Measurements from ENCODE around the gene TMEM250.
"Not testable (repeated sequence)": the region's sequence is repeated elsewhere in the genome, so short reads cannot be mapped to it uniquely, and the experiment has no call there.

The TMEM250 gene

DNA sequence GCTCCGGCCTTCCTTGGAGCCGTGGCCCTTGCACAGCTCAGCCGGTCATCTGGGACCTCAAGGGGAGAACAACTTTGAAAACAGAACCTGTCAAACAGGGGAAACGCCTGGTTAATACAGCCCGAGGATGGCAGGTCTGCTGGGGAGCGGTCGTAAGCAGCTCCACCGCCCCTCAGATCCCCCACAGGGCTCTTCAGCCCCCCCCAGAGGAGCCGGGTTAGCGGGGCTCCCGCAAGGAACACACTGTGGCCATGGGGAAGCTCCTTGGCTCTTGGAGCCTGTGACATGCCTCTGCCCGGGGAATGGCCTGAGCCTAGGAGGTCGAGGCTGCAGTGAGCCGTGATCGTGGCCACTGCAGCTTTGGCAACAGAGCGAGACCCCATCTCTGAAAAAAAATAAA is 6.8 kb downstream of the TMEM250 start:
- DNase-seq (ENCODE audit: low read depth, low spot score): no peak

DNA sequence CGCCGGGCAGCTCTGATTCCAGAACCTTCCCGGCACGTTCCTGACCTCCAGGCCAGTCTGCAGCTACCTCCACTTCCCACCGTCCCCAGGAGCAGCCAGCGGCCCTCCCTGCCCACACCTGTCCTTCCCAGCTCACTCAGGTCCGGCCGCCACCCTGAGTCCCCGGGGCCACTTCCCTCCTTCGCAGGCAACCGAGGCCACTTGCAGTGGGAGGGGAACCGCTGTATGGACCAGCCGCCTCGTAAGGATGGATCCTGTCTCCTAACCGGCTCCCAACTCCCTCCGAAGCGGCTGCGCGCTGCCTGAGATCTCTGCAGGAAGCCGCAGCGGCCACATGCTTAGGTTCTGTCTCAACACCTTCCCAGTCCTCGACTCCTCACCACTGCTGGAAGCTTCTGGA is 7.5 kb downstream of the TMEM250 start:
- no peak for DNase-seq (ENCODE audit: low read depth, low spot score)

- DNase-seq (ENCODE audit: low read depth, low spot score): no peak
Observed at GRCh38 chr9:136110082-136111061, 8.3 kb downstream of the TMEM250 start.

DNA sequence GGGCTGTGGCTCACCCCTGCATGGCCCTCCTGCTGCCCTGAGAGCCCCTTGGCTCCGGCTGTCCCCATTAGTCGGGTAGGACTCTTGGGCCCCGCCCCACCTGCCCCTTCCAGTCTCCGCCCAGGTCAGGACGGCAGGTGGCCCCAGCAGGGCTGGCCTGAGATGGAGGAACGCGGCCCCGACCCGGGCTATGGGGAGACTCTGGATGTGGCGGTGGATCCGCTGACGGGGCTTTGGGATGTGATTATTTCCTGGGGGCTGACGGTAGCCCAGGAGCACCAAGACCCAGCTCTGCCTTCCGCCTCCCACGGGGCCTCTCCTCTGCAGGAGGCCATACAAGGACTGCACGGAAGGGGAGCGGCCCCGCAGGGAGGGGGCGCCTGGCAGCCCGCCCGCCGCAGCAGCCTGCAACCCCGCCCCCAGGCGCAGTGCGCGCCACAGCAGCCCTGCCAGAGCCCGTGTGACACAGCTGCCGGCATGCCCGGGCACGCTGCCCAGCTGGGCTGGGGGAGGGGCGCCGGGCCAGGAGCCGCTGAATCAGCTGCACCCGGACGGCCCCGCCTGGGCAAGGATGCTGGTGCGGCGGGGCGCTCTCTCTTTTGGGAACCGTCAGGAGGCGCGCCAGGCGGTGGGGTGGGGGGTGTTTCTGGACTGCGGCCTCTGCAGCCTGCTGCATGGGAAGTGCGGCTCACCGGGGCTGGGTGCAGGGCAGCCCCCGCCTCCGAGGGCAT is 9.2 kb downstream of the TMEM250 start:
- no peak for DNase-seq (ENCODE audit: low read depth, low spot score)

- DNase-seq (ENCODE audit: low read depth, low spot score): no peak
Observed at GRCh38 chr9:136108648-136109266, 9.9 kb downstream of the TMEM250 start.

DNA sequence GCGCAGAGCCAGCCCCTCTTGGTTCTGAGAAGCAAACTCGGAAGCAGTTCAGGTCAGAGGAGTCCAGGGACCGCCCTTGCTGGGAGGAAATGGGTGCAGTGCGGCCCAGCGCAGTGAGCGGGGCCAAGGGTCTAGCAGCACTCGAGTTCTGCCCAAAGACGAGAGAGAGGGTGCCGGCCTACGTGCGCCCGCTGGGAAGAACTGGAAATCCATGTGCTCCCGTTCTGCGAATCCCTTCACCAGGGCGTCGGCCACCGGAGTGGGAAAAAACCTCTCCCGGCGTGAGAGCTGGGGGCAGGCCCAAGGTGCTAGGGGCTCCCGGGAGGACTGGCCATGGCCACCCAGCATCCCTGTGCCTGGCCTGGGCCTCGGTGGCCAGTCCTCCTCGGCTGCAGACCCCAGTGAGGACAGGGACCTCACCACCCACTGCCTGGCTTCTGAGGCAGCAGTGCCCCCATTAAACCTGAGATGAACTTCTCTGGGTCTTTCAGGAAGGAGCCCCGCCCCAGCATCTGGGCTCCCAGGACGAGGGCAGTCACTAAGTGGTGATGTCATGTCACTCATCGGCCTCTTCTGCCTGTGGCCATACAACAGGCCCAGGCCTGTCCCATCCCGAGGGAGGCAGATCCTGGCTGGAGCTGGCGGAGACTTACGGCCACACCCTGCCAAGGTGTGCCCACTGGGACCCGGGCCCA is 10.6 kb downstream of the TMEM250 start:
- no peak for DNase-seq (ENCODE audit: low read depth, low spot score)

GRCh38 chr9:136107155-136107952 is 11.3 kb downstream of the TMEM250 start:
- no peak for DNase-seq (ENCODE audit: low read depth, low spot score)

DNA sequence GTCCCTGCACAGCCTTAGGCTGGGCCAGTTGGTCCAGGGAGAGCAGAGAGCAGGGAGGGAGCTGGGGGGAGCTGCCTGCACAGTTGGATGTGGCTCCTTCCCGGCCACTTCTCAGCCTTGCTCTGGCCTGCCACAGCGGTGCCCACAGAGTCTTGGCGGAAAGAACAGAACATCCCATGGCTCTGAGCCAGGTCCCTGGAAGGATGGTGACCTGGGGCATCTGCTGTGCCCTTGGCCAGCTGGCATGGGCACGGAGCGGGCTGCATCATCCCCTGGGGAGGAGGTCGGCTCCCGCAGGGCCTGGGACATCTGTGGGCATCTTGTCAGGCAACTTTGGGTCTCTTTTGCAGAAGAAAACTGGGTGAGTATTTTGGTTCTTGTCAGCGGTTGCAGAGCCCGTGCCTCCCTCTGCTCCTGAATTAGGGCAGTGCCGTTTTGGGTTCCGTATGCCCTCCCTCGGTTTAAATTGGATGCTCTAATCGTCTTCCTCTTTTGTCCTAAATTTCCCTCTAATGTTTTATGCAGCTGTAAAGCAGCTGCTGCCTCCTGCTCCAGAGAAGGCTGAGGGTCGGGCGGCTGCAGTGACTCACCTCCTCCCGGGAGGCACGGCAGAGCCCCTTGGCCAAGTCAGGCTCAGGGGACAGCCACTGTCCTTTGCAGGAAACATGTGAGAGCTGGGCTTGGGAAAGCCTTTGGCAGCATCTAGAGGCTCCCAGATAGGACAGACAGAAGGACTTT is 13.1 kb downstream of the TMEM250 start:
- DNase-seq (ENCODE audit: low read depth, low spot score): no peak

GRCh38 chr9:136104916-136105315 is 13.8 kb downstream of the TMEM250 start:
- DNase-seq (ENCODE audit: low read depth, low spot score): no peak

GRCh38 chr9:136104488-136104800 is 14.2 kb downstream of the TMEM250 start:
- DNase-seq (ENCODE audit: low read depth, low spot score): no peak

DNA sequence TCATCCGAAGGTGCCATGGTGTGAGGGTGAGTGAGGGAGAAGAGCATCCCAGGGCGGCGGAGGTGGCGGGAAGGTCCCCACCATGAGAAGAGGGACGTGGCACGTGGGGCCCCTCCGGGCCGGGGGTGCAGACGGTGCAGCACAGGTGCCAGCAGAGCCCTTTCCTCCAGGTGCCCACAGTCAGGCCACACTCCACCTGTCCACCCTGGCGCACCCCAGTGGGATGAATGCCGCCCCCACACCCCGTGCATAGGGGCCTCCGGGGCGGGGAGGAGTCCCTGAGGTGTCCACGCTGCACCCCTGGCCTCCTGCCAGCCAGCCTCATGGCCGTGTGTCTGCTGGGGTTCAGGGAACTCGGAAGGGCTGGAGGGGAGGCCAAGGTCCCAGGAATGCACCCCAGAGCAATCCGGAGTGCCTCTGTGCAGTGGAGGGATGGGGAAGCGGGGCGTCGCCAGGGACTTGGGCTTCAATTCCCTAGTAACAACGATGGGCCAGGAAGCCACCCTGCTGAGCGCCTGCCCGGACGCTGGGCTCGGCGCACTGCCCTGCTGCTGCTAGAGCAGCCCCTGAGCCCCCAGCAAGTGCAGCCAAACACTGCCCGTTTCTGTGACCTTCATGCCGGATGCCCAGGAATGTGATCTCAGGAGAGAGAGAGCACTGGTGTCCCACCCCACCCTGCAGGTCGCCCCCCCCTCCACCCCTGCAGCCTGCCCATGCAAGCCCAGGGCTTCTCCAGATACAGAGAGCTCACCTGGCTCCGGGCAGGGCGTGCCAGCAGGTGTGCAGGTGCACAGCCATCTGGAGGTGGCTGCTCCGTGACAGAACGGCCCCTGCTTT is 14.8 kb downstream of the TMEM250 start:
- DNase-seq (ENCODE audit: low read depth, low spot score): no peak

GRCh38 chr9:136101615-136102074 is 17.0 kb downstream of the TMEM250 start:
- DNase-seq (ENCODE audit: low read depth, low spot score): not testable (repeated sequence)

DNA sequence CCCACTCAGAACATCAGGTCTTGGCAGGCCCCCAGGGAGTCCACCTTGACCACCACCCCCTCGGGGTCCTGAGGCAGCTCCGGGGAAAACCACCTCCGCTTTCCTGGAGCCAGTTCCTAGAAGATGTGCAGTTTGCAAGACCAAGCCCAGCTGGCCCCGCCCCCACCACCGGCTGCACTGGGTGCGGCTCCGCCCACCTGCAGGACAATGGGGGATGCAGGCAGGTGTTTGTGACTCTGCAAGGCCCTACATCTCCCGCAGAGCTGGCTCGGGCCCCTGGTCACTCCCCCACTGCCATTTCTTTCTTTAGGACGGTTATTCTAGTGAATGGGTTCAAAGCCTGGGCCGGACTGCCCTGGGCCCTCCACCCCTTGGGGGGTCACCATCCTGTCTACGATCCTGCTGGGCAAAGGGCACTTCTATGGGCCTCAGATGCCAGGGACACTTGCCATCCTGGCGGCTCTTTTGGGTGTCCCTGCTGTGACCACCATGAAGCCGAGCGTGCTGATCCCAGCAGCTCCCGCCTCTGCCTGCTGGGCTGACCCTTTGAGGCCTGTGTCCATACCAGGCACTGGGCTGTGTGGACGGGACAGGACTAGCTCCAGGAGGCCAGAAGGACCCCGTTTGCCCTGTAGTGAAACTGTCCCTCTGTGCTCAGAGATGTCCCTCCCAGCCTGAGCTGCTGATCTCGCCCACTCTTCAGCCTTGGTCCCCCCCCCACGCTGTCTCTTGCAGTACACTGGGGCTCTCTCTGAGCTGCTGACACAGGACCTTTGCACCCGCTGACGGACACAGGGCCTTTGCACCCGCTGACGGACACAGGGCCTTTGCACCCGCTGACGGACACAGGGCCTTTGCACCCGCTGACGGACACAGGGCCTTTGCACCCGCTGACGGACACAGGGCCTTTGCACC is 17.7 kb downstream of the TMEM250 start:
- no peak for DNase-seq (ENCODE audit: low read depth, low spot score)

DNA sequence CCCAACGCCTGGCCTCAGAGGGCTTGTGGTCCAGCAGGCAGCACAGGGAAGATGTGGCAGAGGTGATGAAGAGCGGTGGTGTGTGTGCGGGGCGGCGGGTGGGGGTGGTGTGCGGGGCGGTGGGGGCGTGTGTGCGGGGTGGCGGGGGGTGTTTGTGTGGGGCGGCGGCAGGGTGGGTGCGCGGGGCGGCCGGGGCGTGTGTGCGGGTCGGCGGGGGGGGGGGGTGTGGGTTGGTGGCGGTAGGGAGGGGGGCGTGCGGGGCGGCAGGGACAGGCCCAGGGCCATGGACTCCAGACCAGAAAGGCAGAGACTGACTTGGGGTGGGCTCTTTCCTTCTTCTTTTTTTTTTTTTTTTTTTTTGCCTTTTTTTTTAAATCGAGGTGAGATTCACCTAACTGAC is 19.1 kb downstream of the TMEM250 start:
- no peak for DNase-seq (ENCODE audit: low read depth, low spot score)

DNA sequence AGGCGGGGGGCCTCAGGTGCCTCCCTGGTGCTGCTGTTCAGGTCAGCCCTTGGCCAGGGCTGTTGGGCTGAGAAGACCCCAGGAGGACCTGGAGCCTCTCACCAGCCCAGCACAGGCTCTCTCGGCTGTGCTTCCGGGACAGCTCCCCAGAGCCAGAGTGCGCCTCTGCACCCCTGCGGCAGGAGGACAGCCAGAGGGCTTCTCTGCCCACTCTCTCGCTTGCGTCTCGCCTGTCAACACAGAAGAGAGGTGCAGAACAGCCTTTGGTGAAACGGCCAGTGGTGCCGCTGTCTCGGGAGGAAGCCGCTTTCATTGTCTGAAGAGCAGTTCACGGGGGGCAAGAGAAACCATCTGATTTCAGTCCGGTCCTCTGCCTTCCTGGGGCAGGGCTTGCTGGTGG is 19.8 kb downstream of the TMEM250 start:
- no peak for DNase-seq (ENCODE audit: low read depth, low spot score)

DNA sequence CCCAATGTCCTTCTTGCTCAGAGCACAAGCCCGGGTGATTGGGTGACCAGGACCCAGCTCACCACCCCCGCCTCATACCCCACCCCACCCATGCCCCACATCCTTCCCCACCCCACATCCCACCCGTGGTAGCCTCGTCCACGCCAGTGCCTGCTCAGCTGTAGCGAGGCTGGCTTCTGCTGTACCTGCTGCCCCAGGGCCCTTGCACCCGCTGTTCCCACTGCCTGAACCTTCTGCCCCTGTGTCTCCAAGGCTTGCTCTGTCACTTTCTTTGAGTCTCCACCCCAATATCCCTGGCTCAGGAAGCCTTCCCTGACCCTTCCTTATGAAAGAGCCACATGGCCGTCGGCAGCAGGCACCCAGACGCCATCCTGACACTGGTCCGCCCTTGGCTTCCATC is 20.5 kb downstream of the TMEM250 start:
- DNase-seq (ENCODE audit: low read depth, low spot score): no peak

DNA sequence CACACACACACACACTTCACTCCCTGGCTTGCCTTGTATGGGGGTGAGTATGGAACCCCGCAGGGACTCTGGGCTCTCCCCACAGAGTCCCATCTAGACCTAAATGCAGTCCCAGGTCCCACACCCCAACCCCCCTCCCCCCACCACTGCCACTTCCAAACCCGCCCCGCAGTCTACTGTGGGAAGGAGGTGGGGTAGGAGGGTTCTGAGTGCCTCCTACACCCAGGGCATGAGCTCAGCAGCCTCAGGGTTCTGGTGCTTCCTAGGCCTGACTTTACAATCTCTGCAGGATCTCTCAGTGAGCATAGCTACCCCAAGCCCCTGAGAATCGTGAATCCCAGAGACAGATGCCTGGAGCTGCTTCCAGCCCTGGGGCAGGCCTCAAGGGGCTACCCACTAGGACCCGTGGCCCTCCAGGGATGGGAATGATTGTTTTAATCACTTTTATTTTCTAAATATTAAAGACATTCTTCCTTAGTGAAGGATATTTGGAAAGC is 22.1 kb downstream of the TMEM250 start:
- DNase-seq (ENCODE audit: low read depth, low spot score): no peak
